ENCODE results near the gene PRDM16.
"Not testable (repeated sequence)": the region's sequence is repeated elsewhere in the genome, so short reads cannot be mapped to it uniquely, and the experiment has no call there.

The PRDM16 gene

GRCh38 chr1:3084726-3085125 lies 15.7 kb downstream of the PRDM16 start:
- no peak for DNase-seq

DNA sequence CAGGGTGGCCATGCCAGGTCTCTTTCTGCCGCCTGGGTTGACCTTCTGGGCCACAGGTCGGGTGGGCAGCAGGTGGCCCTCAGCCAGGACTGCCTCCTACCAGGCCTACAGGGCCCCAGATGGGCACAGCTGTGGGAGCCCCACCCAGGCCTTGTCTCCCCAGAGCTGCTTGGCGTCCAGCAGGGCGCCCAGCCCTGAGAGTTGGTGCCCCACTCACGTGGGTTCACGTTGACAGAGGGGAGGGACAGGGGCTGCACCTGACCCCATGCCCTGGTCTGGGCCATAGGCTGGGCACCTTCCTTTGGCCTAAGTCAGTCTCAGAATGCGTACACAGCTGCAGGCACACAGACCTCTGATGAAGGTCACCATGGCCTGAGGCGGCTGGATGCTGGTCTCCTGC lies 16.7 kb downstream of the PRDM16 start:
- DNase-seq: no peak

- no peak for DNase-seq
Observed at GRCh38 chr1:3086272-3086974, 17.4 kb downstream of the PRDM16 start.

- no peak for DNase-seq
Observed at GRCh38 chr1:3087049-3087448, 18.0 kb downstream of the PRDM16 start.

- not testable (repeated sequence) for DNase-seq
Observed at GRCh38 chr1:3087946-3088668, 19.1 kb downstream of the PRDM16 start.

DNA sequence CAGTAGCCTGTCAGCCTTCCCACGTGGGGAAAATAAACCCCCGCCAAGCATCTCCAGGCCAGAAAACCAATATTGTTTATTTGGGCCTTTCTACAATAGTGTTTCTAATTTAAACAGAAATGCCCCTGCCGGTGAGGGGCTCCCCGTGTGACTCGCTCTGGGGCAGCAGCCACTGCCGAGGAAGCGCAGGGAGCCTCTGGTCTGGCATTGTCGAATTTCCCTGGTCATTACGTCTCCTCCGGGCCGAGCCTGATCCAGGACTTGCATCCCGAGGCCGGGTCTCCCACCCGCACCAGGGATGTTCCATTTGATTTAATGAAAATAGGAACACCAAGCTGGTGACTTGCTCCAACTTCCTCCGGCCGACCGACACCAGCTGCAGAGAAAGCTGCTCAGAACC lies 20.5 kb downstream of the PRDM16 start:
- DNase-seq: no peak

GRCh38 chr1:3091334-3091733 lies 22.3 kb downstream of the PRDM16 start:
- DNase-seq: no peak

GRCh38 chr1:3092530-3092929 lies 23.5 kb downstream of the PRDM16 start:
- no peak for DNase-seq

GRCh38 chr1:3093898-3094626 lies 25.1 kb downstream of the PRDM16 start:
- no peak for DNase-seq

DNA sequence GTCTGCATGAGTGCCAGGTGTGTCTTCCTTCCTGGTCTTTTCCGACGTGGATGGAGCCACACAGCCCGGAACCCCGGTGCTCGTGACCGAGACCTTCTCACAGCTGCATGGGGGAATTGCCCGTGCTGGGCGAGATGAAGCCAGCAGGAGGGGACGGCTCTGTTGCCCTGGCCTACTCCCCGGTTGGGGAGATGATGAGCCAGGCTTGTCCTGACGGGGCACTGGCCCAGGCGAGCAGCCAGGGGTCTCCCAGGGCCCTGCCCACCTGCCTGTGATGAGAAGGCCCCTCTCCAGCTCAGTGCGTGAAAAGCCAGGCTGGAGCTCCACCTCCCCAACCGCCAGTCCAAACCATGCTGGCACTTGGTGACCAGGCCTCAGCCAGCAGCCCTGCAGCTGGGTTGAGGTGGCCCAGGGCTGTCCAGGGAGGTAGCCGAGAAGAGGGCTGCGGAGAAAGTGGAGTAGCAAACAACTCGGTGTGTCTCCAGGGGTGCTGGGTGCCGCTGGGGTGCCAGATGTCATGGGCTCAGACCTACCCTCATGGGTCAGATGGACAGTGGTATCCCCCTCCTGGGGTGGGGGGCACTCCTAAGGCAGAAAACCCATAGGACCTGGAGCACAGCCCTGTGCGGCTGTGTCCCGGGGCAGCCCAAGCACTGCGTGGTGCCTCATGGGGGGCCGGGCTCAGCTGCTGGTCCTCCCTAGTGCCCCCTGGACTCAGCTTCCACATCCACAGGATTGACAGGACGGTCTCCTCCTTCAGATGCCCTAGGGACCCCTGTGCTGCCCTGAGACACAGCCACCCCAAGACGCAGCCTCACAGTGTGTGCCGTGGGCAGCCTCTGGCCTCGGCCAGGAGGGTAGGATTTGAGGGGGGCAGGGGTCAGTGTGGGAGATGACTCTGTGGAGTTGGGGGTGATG lies 26.1 kb downstream of the PRDM16 start:
- DNase-seq: no peak

GRCh38 chr1:3096345-3096744 lies 27.3 kb downstream of the PRDM16 start:
- DNase-seq: no peak

DNA sequence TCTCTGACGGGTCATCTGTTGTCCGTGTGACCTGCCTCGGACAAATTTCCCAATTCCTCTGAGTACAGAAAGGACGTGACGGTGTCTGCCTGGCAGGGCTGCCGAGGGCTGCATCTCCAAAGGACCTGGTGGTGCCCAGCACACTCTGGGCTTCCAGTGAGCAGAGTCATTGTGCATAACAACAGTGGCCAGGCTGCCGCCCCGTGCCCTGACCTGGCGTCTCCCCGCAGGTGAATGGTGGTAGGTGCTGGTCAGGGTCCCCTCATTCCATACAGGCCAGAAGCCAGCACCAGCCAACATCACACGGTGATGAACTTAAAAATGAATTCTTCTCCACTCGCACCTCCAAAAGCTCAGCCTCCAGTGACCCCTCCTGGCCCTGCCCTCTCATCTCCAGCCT lies 28.2 kb downstream of the PRDM16 start:
- no peak for DNase-seq

GRCh38 chr1:3097861-3098260 lies 28.9 kb downstream of the PRDM16 start:
- DNase-seq: no peak

DNA sequence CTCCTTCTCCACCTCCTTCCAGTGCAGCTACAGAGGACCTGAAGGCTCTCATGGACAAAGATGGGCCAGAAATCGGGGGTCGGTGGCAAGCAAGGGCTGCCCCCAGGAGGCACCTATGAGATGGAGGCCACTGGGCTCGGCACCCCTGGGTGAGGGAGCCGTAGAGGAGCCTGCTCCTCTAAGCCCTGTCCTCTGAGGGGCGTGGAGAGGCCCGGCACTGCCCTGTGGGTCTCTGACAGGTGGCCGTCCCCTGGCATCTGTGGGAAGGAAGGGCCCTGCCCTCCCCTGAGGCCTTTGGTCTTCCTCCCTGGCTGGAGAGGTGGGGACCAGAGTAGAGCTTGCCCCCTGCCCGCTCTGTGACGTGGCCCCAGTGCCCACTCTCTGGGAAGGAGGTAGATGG lies 30.9 kb downstream of the PRDM16 start:
- DNase-seq: no peak

DNA sequence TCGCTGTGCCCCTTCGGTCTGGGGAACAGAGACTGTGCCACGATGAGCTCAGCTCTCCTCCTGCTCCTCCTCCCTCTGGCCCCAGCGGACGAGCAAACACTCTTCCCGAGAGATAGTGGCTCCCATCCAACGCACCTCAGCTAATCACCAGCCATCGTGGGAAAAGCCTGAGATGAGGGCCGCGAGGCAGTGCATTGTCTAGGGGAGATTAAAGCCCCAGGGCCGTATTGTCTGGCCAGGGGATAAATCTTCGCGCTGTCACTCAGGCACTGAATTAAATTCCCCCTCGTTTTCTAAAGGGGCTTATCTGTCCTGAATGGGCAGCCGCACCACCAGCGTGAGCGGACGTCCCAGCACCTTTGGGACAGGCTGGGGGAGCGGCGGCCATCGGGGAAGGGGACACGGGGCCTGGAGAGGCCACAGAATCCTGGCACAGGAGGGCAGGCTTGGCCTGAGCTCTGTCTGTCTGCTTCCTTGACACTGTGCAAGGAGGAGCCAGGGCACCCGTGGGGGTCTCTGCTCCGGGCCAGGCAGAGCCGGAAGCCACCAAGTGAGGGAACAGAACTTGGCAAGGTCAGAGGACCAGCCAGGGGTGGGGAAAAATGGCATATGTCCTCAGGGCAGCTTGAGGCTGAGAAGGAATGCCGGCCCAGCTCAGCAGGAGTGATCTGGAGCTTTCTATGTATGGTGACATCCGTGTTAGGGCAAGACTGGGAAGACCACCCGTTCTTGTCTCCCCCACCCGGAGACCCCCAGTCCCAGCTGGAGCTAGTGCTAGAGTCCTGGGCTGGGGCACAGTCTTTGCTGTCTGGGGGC lies 32.3 kb downstream of the PRDM16 start:
- DNase-seq: no peak

GRCh38 chr1:3102641-3103040 lies 33.6 kb downstream of the PRDM16 start:
- DNase-seq: no peak

GRCh38 chr1:3103967-3104677 lies 35.1 kb downstream of the PRDM16 start:
- DNase-seq: no peak

GRCh38 chr1:3105167-3105863 lies 36.3 kb downstream of the PRDM16 start:
- no peak for DNase-seq

- no peak for DNase-seq
Observed at GRCh38 chr1:3106216-3106615, 37.2 kb downstream of the PRDM16 start.

DNA sequence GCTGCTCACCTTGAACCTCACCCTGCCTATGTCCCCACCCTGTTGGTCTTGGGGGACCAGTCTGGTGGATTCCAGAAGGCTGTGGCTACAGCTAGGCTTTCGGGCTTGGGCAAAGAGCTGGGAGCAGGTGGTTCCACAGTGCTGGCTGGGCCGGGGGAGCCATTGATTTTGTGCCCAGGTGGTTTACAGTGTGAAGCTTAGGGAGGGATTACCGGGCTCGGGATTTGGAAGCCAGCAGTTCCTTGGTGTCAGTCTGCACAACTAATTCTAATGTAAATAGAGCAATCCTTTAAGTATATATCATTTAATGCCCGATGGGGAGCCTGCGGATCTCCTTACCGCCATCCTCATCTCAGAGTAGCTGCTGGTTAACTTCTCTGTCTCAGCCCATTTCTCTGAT lies 38.2 kb downstream of the PRDM16 start:
- no peak for DNase-seq

DNA sequence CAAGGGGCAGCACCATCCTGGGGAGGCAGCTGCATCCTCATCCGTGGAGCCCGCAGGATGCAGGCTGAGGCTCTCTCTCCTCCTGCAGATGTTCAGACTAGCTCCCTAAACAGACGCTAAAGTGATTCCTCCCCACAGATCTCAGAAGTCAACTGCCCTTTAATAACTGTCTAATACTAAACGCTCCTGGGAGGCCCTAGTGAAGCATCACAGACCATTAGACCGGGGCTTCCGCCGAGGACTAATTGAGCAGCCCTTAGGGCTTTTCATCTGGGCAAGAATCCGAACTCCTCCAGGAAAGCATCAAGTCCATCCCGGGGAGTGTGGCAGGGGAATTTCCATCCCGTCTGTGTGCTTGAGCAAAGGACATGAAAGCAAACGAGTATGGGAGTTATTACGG lies 40.4 kb downstream of the PRDM16 start:
- DNase-seq: no peak
